ENCODE results near the gene PI4K2B. TPM values are rescaled to one million over a fixed set of nuclear protein-coding genes. Genes with fewer than 3 reads are reported as not detected.

PI4K2B gene
- total and polyA plus RNA-seq, 2 of the 13 experiments (the other 11 are each of a cell fraction or from before 2014, with no cell fraction given): 6.9 to 25.8 TPM

DNA sequence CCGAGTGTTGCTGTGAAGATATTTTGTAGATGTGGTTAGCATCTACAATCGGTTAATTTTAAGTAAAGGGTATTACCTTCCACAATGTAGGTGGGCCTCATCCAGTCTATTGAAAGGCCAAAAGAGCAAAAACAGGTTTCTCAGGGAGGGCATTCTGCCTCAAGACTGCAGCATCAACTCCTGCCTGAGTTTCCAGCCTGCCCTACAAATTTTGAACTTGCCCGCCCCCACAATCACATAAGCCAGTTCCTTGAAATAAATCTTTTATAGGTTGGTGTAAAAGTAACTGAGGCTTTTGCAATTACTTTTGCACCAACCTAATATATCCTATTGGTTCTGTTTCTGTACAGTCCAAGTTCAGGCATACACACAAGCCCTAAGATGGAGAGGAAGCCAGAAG is 22.1 kb upstream of the PI4K2B start:
- no peaks in the 10 kb centered on the region for H3K9me3 ChIP-seq (ENCODE audit: low read length)
- 79% methylated on average over 3 of the region's 3 CpGs for WGBS (ENCODE audit: low lambda C conversion rate)
- intact Hi-C loops (cut with micrococcal nuclease; ENCODE audit: unreplicated experiment): no loop called here

More for the DNA sequence above, 22.1 kb upstream of the PI4K2B start:
- TF ChIP-seq ZNF597 (CRISPR knock-in tag; IDR thresholded peaks at IDR 0.05) (no peak), MTA1 (CRISPR knock-in tag; IDR thresholded peaks at IDR 0.05; ENCODE audit: borderline replicate concordance) (no peak), JUND (CRISPR knock-in tag; IDR thresholded peaks at IDR 0.05) (no peak), TBX3 (IDR thresholded peaks at IDR 0.05; ENCODE audit: borderline replicate concordance) (no peak), ZBED4 (CRISPR knock-in tag; IDR thresholded peaks at IDR 0.05; ENCODE audit: borderline replicate concordance) (no peak), TBP (CRISPR knock-in tag; IDR thresholded peaks at IDR 0.05) (no peak), ZFYVE20 (CRISPR knock-in tag; IDR thresholded peaks at IDR 0.05; ENCODE audit: borderline replicate concordance, low read depth) (no peak), ZIK1 (CRISPR knock-in tag; IDR thresholded peaks at IDR 0.05; ENCODE audit: borderline replicate concordance, low read depth) (no peak), SYNCRIP (IDR thresholded peaks at IDR 0.05; ENCODE audit: insufficient read depth, low read depth, low read length) (no peak), ATAD3A (CRISPR knock-in tag; IDR thresholded peaks at IDR 0.05) (no peak)
- in situ Hi-C loops (cut with HindIII; ENCODE audit: extremely low pct_ligation_motif_present, low pct_unique_long_range_greater_than_20kb): no loop called here
- H3K4me2 ChIP-seq (ENCODE audit: low read depth, low read length): no peak overlapping the region
- peaks cover 30% of the 10 kb centered on the region for H3K4me1 ChIP-seq (ENCODE audit: insufficient read depth, low read length)
- FAIRE-seq (no peak), ATAC-seq (no peak), DNase-seq (ENCODE audit: low spot score) (no peak)
- no TSS peak for BruUV-seq (replicated peaks)
- H2AFZ ChIP-seq (ENCODE audit: low read length): no peak overlapping the region
- no peaks in the 10 kb centered on the region for H4K20me1 ChIP-seq (ENCODE audit: insufficient read depth, low read length)
- no peaks in the 10 kb centered on the region for H3K27me3 ChIP-seq (ENCODE audit: control insufficient read depth in 1 of 2, insufficient read depth in 2 of 2, low read length in 2 of 2)
- ChIA-PET POLR2A (no interaction called here), CTCF (ENCODE audit: low intra/inter-chr PET ratio, low total read pairs) (no interaction called here)
- H3K36me3 ChIP-seq (replicated peaks in 1 of 2; ENCODE audit: control insufficient read depth in 1 of 2, insufficient read depth in 2 of 2, low read length in 2 of 2): no peaks in the 10 kb centered on the region
- no peak overlapping the region for H3K4me3 ChIP-seq (replicated peaks in 1 of 3; ENCODE audit: insufficient read depth in 1 of 3, low read depth in 2 of 3, low read length in 3 of 3)
- no peak overlapping the region for H3K27ac ChIP-seq (ENCODE audit: extremely low read length, insufficient read depth, low read length)
- no peaks in the 10 kb centered on the region for H3K79me2 ChIP-seq (ENCODE audit: insufficient read depth, low read length)
- no peak overlapping the region for H3K9ac ChIP-seq (ENCODE audit: insufficient read depth, low read depth, low read length)

All from HepG2 (cell line).